KOPT-K1 (cell line): Measurements from ENCODE around the gene AGR3.

Source experiments
- H3K27ac ChIP-seq: fragments of 200-600 bp; sonication (generic); 2 replicates; pipeline ENCODE4 v1.5.1; 2016; ENCODE audit warnings: antibody characterized with exemption, mild to moderate bottlenecking, low read depth, low read length; ENCODE audit not compliant: poor library complexity, severe bottlenecking
- H3K36me3 ChIP-seq: fragments of 200-600 bp; sonication (generic); 2 replicates; pipeline ENCODE4 v1.5.1; 2017; ENCODE audit warnings: antibody characterized with exemption, mild to moderate bottlenecking, low read length, moderate library complexity; ENCODE audit not compliant: insufficient read depth
- H3K9me3 ChIP-seq: fragments of 200-600 bp; sonication (generic); 2 replicates; pipeline ENCODE4 v1.5.1; 2017; ENCODE audit warnings: antibody characterized with exemption, low read length, mild to moderate bottlenecking; ENCODE audit not compliant: insufficient read depth, poor library complexity, severe bottlenecking

Gene AGR3

DNA sequence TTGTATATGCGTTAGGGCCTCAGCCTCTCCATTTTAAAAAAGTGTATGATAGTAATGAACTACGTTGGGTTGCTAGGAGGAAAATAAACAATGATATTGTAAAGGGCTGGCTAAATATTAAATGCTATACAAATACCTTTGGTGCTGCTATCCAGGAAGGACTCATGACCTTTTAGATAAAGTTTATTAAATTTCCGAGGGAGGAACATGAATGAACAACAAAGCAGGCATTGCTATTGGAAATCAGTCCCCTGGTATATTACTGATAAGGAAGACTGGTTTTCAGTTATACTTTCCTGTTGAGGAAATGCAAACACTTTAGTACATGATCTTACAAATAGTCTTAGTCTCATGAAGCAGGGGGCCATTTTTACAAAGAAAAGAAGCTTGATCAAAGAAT is 59.8 kb downstream of the AGR3 start:
- H3K9me3 ChIP-seq, result no peaks in the 10 kb centered on the region
- no peaks in the 10 kb centered on the region for H3K36me3 ChIP-seq
- H3K27ac ChIP-seq, result no peak overlapping the region

DNA sequence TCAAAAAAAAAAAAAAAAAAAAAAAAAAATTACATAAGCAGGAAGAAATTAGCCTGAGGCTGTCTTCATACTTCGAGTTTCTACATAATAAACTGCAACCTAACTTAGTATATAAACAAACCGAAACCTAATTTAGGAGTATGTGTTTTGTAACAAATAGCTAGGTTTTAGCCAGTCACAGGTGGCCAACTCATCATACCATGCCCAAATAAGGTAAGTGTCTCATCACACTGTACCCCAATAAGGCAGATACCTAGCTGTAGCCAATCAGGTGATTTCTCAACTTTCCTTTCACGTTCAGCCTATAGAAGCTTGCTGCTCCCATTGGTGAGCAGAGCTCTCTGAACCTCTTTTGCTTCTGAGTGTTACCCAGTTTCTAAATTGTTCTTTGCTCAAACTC is 63.1 kb downstream of the AGR3 start:
- no peaks in the 10 kb centered on the region for H3K36me3 ChIP-seq
- no peak overlapping the region for H3K27ac ChIP-seq
- H3K9me3 ChIP-seq, result no peaks in the 10 kb centered on the region

DNA sequence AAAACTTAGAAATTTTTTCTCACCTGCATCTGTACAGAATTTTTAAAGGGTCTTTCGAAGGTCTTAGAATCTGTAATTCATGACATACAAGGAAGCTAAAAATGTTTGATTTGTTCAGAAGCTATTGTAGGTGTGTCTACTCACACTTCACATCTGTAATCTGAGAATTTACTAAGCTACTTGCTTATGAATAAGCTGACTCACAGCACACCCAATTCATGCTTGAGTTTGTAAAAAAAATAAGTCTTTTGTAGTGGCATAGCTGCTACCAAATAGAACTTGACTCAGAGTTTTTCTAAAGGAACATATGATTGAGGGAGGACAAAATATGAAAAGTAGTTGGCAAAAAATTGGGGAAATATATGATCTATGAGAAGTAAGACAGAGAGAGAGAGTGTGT is 64.2 kb downstream of the AGR3 start:
- Histone ChIP-seq H3K27ac (no peak overlapping the region), H3K36me3 (no peaks in the 10 kb centered on the region), H3K9me3 (no peaks in the 10 kb centered on the region)

- no peaks in the 10 kb centered on the region for H3K36me3 ChIP-seq
- no peaks in the 10 kb centered on the region for H3K9me3 ChIP-seq
- no peak overlapping the region for H3K27ac ChIP-seq
These were observed 65.0 kb downstream of the AGR3 start for GRCh38 chr7:16816824-16817223.

GRCh38 chr7:16815001-16815400 is 66.8 kb downstream of the AGR3 start:
- Histone ChIP-seq H3K9me3 (no peaks in the 10 kb centered on the region), H3K36me3 (no peaks in the 10 kb centered on the region), H3K27ac (no peak overlapping the region)

DNA sequence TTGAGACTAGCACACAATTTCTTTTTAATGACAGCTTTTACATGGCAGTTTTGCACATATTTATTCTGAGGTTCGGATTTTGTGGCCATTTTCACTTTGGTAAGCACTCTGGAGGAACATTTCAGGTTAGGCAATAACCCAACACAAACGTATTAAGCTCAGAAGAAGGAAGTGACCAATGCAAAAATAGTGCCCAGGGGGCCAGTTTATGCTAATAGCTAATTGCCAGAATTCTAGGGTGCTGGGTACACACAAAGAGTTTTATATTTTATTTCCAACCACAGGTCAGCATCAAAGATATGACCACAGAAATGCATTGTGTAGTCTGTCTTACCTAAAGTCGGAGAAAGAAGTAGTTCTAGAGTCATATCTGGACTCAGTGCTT is 68.6 kb downstream of the AGR3 start:
- H3K27ac ChIP-seq, result no peak overlapping the region
- H3K36me3 ChIP-seq, result no peaks in the 10 kb centered on the region
- H3K9me3 ChIP-seq, result no peaks in the 10 kb centered on the region

GRCh38 chr7:16812542-16813231 is 69.1 kb downstream of the AGR3 start:
- no peak overlapping the region for H3K27ac ChIP-seq

DNA sequence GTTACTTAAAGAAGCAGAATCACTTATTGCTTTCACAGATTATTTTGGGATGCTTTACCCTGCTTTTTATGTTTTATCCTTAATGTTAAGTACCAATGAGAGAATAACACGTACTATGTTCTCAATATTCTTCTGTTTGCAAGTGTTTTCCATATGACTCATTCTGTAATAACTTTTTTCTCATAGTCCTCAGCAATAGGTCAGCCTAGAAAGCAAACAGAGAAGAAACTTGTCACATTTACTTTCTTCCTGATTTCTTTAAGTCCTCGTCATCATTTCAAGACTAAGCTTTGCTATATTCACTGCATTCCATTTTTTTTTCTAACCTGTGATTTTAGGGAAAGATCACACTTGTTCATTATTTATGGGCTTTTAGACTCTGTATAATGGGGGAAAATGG is 70.2 kb downstream of the AGR3 start:
- Histone ChIP-seq H3K9me3 (no peaks in the 10 kb centered on the region), H3K36me3 (no peaks in the 10 kb centered on the region), H3K27ac (no peak overlapping the region)

More at GRCh38 chr7:16812542-16813231, 69.1 kb downstream of the AGR3 start:
- Histone ChIP-seq H3K36me3 (no peaks in the 10 kb centered on the region), H3K9me3 (no peaks in the 10 kb centered on the region)

DNA sequence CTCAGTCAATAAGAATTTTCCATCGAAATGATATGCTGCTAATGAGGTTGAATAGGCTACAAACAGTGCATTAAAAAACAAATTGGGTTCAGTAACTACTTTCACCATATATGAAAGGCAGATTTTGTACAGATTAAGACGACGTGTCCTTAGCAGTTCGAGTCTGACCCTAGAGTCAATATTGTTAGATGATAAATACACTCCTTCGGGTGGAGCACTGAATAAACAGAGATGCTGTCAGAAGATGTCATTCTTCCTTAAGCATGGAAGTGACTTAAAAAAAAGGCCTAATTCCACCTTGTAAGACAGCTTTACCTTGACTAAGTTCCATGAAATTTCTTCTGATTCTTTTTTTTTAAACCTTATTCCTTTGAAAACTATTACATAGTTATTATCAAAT is 71.2 kb downstream of the AGR3 start:
- Histone ChIP-seq H3K9me3 (no peaks in the 10 kb centered on the region), H3K36me3 (no peaks in the 10 kb centered on the region), H3K27ac (no peak overlapping the region)

- Histone ChIP-seq H3K9me3 (no peaks in the 10 kb centered on the region), H3K36me3 (no peaks in the 10 kb centered on the region), H3K27ac (no peak overlapping the region)
These were observed 71.7 kb downstream of the AGR3 start for GRCh38 chr7:16810112-16810511.
